SHP77 (cell line): ENCODE results near the gene ERBB2.
"Not testable (repeated sequence)": the region's sequence is repeated elsewhere in the genome, so short reads cannot be mapped to it uniquely, and the experiment has no call there.

ENCODE experiments used
- DNase-seq, 2 experiments: peaks; one replicate each; lab custom pipeline; 2025; lab: John Stamatoyannopoulos, UW

The ERBB2 gene

GRCh38 chr17:39763051-39763820 is 63.4 kb downstream of the ERBB2 start:
- no peak for DNase-seq

GRCh38 chr17:39764171-39764570 is 64.3 kb downstream of the ERBB2 start:
- DNase-seq: not testable (repeated sequence)

- DNase-seq: no peak
Observed at GRCh38 chr17:39765175-39765574, 65.3 kb downstream of the ERBB2 start.

GRCh38 chr17:39765766-39766165 is 65.9 kb downstream of the ERBB2 start:
- no peak for DNase-seq

- DNase-seq: no peak
Observed at GRCh38 chr17:39767147-39767546, 67.3 kb downstream of the ERBB2 start.

GRCh38 chr17:39769974-39770587 is 70.2 kb downstream of the ERBB2 start:
- no peak for DNase-seq

GRCh38 chr17:39772415-39772814 is 72.6 kb downstream of the ERBB2 start:
- DNase-seq: no peak

GRCh38 chr17:39772987-39773934 is 73.4 kb downstream of the ERBB2 start:
- no peak for DNase-seq

GRCh38 chr17:39774047-39774446 is 74.2 kb downstream of the ERBB2 start:
- DNase-seq: no peak

- DNase-seq: no peak
Observed at GRCh38 chr17:39775031-39775430, 75.2 kb downstream of the ERBB2 start.

- no peak for DNase-seq
Observed at GRCh38 chr17:39776252-39776651, 76.4 kb downstream of the ERBB2 start.

GRCh38 chr17:39777534-39778365 is 77.9 kb downstream of the ERBB2 start:
- DNase-seq: no peak
